ENCODE data around the gene BRINP2. TPM values are rescaled to one million over a fixed set of nuclear protein-coding genes. Genes with fewer than 3 reads are reported as not detected.

Gene BRINP2
- total and polyA plus RNA-seq, 3 experiments from 2014 or later, result not detected

DNA sequence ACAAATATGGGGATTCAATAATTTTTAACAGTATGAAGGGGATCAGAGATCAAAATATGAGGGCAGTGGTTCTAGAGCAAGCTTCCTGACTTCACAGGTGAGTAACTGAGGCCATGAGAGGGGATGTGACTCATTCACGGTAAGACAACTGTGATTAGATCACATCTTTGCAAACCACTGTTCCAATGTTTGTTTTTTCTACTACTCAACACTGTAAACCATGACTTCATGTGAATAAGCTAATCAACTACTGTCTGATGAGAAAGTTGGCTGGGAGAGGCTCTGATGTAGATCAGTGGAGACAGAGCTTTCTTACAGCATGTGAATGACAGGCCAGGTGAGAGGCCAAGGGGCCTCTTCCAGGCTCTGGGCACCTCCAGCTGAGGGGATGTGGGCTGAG is 84.7 kb downstream of the BRINP2 start:
- DNase-seq, result no peak
- no peak overlapping the region for H3K27ac Mint-ChIP-seq
- H3K27me3 Mint-ChIP-seq, result no peaks in the 10 kb centered on the region
- Histone ChIP-seq H3K9me3 (ENCODE audit: low read length) (no peaks in the 10 kb centered on the region), H3K27me3 (ENCODE audit: insufficient read depth, low read length, poor library complexity, severe bottlenecking) (no peaks in the 10 kb centered on the region), H3K36me3 (ENCODE audit: insufficient read depth, low read length) (no peaks in the 10 kb centered on the region), H3K4me3 (ENCODE audit: low read length) (no peak overlapping the region), H3K27ac (ENCODE audit: low read depth, low read length) (no peak overlapping the region), H3K4me1 (ENCODE audit: insufficient read depth, low read length) (no peaks in the 10 kb centered on the region)
- no peaks in the 10 kb centered on the region for H3K4me1 Mint-ChIP-seq
- peaks cover 0 to 12% (median 2%) of the 10 kb centered on the region in 5 donors for H3K9me3 Mint-ChIP-seq
- H3K36me3 Mint-ChIP-seq, result no peaks in the 10 kb centered on the region
- no peak overlapping the region for H3K4me3 Mint-ChIP-seq
- CTCF ChIA-PET, result no interaction called here
- POLR2A ChIA-PET, result no interaction called here

DNA sequence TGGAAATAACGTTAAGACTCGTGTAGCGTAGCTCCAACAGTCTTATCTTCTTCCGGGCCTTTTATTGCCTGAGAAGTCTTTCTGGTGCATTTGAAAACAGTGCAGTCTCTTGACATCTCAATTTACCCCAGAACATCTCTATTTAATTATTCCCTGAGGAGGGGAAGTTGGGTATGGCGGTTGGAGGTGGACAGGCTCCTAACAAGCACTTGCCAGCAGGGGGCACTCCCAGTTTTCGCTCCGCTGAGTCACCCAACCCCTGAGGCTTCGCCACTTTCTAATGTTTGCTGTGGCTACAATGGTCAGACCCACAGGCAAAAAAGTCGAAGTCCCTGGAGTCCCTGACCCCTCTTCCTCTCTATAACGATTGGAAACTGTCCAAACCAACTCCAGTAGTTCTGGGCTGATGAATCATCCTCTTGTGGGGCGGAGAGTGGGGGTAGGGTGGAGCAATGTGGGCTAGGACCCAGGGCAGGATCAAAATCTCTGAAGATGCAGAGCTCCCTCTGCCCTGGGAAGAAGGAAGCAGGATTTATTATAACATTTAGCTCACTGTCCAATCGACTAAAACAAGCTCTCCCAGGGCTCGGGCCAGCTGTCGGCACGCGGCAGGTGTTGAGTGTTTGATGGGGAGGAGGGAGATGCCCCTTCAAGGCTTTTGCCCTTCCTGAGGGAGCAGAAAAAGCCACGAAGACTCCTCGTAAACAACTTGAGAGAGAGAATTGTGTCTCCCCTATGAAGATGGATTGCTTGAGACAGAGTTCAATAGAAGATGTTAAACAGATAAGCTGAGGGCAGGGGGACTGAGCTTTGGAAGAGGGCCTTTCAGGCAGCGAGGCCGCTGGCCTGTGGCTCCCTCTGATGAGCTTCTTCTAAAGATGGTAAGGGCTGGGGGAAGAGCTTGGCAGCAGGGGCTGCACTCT is 85.7 kb downstream of the BRINP2 start:
- Histone ChIP-seq H3K4me1 (ENCODE audit: insufficient read depth, low read length) (no peaks in the 10 kb centered on the region), H3K9me3 (ENCODE audit: low read length) (no peaks in the 10 kb centered on the region), H3K27me3 (ENCODE audit: insufficient read depth, low read length, poor library complexity, severe bottlenecking) (no peaks in the 10 kb centered on the region), H3K27ac (ENCODE audit: low read depth, low read length) (no peak overlapping the region), H3K36me3 (ENCODE audit: insufficient read depth, low read length) (no peaks in the 10 kb centered on the region), H3K4me3 (ENCODE audit: low read length) (no peak overlapping the region)
- Mint-ChIP-seq H3K4me1 (no peaks in the 10 kb centered on the region), H3K9me3 (peaks cover 0 to 10% (median 2%) of the 10 kb centered on the region in 5 donors), H3K27me3 (no peaks in the 10 kb centered on the region), H3K27ac (no peak overlapping the region), H3K4me3 (no peak overlapping the region), H3K36me3 (no peaks in the 10 kb centered on the region)
- no peak for DNase-seq
- ChIA-PET POLR2A (no interaction called here), CTCF (no interaction called here)

DNA sequence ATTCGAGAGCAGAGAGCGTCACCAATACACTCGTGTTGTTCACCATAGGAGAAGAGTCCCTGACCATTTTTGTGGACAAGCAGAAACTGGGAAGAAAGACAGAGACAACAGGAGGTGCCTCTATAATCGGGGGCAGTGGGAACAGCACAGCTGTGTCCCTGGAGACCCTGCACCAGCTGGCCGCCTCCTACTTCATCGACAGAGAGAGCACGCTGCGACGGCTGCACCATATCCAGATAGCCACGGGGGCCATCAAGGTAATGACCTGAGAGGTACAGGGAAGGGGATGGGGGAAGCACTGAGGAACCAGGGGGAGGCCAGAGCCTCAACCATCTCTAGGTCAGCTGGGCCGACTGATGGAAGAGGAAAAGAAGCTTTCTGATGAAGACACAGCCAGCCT is 86.4 kb downstream of the BRINP2 start:
- peaks cover 0 to 10% (median 2%) of the 10 kb centered on the region in 5 donors for H3K9me3 Mint-ChIP-seq
- Histone ChIP-seq H3K27ac (ENCODE audit: low read depth, low read length) (no peak overlapping the region), H3K27me3 (ENCODE audit: insufficient read depth, low read length, poor library complexity, severe bottlenecking) (no peaks in the 10 kb centered on the region), H3K4me3 (ENCODE audit: low read length) (no peak overlapping the region), H3K9me3 (ENCODE audit: low read length) (no peaks in the 10 kb centered on the region), H3K36me3 (ENCODE audit: insufficient read depth, low read length) (no peaks in the 10 kb centered on the region), H3K4me1 (ENCODE audit: insufficient read depth, low read length) (no peaks in the 10 kb centered on the region)
- CTCF ChIA-PET, result no interaction called here
- H3K27me3 Mint-ChIP-seq, result no peaks in the 10 kb centered on the region
- no peaks in the 10 kb centered on the region for H3K36me3 Mint-ChIP-seq
- no peak overlapping the region for H3K27ac Mint-ChIP-seq
- no peak overlapping the region for H3K4me3 Mint-ChIP-seq
- POLR2A ChIA-PET, result no interaction called here
- no peaks in the 10 kb centered on the region for H3K4me1 Mint-ChIP-seq
- DNase-seq, result no peak

DNA sequence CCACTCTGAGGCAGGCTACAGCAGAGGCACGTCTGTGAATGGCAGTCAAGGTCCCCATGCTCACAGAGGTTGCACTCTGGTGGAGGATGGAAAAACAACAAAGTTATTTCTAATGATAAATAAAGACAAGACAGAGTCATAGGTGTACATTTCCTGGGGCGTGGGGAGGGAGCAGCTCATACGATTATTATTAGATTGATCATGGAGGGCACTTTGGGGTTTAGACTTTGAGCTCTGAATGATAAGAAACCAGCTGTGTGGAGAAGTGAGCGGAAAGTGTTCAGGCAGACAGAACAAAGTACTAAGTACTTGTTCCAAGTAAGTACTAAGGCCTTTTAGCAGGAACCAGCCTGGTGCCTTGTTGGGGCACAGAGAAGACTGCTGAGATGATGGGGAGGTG is 86.8 kb downstream of the BRINP2 start:
- Mint-ChIP-seq H3K4me3 (no peak overlapping the region), H3K9me3 (peaks cover 0 to 10% (median 2%) of the 10 kb centered on the region in 5 donors), H3K27ac (no peak overlapping the region), H3K27me3 (no peaks in the 10 kb centered on the region), H3K36me3 (no peaks in the 10 kb centered on the region), H3K4me1 (no peaks in the 10 kb centered on the region)
- DNase-seq, result no peak
- H3K36me3 ChIP-seq (ENCODE audit: insufficient read depth, low read length), result no peaks in the 10 kb centered on the region
- no peak overlapping the region for H3K27ac ChIP-seq (ENCODE audit: low read depth, low read length)
- POLR2A ChIA-PET, result no interaction called here
- CTCF ChIA-PET, result no interaction called here
- no peaks in the 10 kb centered on the region for H3K9me3 ChIP-seq (ENCODE audit: low read length)
- H3K4me3 ChIP-seq (ENCODE audit: low read length), result no peak overlapping the region
- no peaks in the 10 kb centered on the region for H3K27me3 ChIP-seq (ENCODE audit: insufficient read depth, low read length, poor library complexity, severe bottlenecking)
- no peaks in the 10 kb centered on the region for H3K4me1 ChIP-seq (ENCODE audit: insufficient read depth, low read length)

DNA sequence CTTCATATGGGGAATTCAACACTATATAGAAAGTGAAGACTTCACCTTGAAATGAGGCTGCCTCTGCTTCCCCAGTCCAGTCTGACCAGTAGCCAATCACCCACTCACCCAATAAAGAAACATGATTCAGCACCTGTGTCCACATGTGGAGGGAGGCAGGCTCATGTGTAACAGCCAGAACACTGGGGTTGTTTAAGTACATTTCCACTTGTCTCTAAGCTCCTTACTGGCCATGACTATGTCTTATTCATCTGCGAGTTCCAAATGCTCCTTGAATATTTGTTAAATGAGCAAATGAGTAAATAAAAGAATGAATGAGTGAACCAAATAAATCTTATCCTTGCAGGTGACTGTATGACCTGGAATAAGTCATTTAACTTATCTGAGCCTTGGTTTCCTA is 100.1 kb downstream of the BRINP2 start:
- Histone ChIP-seq H3K4me1 (ENCODE audit: insufficient read depth, low read length) (no peaks in the 10 kb centered on the region), H3K4me3 (ENCODE audit: low read length) (no peak overlapping the region), H3K27ac (ENCODE audit: low read depth, low read length) (no peak overlapping the region), H3K9me3 (ENCODE audit: low read length) (no peaks in the 10 kb centered on the region), H3K27me3 (ENCODE audit: insufficient read depth, low read length, poor library complexity, severe bottlenecking) (no peaks in the 10 kb centered on the region), H3K36me3 (ENCODE audit: insufficient read depth, low read length) (no peaks in the 10 kb centered on the region)
- Mint-ChIP-seq H3K4me1 (no peaks in the 10 kb centered on the region), H3K27me3 (peaks cover 0 to 2% of the 10 kb centered on the region in 2 donors), H3K27ac (no peak overlapping the region), H3K9me3 (peaks cover 0 to 7% (median 0%) of the 10 kb centered on the region in 5 donors), H3K4me3 (no peak overlapping the region), H3K36me3 (no peaks in the 10 kb centered on the region)
- CTCF ChIA-PET, result no interaction called here
- POLR2A ChIA-PET, result no interaction called here
- DNase-seq, result no peak

DNA sequence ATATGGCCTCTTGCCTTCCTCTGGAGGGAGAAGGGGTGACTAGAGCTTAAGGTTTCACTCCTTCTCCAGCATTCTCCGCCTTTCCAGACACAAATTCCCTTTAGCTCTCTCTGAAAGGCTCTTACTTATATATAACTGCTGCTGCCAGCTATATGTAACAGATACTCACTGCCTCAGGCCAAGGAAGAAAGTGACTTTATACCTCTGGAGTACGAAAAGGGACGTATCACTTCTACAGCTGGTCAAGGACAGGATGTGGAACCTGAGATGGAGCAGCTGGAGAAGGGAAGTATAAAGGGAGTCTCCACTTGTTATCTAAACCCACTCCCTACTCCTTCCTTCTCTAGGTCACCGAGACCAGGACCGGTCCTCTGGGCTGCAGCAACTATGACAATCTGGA is 102.4 kb downstream of the BRINP2 start:
- DNase-seq, result no peak
- Mint-ChIP-seq H3K4me1 (no peaks in the 10 kb centered on the region), H3K4me3 (no peak overlapping the region), H3K9me3 (peaks cover 0 to 5% (median 2%) of the 10 kb centered on the region in 5 donors), H3K27ac (no peak overlapping the region), H3K36me3 (no peaks in the 10 kb centered on the region), H3K27me3 (peaks cover 0 to 2% of the 10 kb centered on the region in 2 donors)
- H3K4me3 ChIP-seq (ENCODE audit: low read length), result no peak overlapping the region
- H3K36me3 ChIP-seq (ENCODE audit: insufficient read depth, low read length), result no peaks in the 10 kb centered on the region
- no peak overlapping the region for H3K27ac ChIP-seq (ENCODE audit: low read depth, low read length)
- ChIA-PET CTCF (no interaction called here), POLR2A (no interaction called here)
- no peaks in the 10 kb centered on the region for H3K9me3 ChIP-seq (ENCODE audit: low read length)
- H3K27me3 ChIP-seq (ENCODE audit: insufficient read depth, low read length, poor library complexity, severe bottlenecking), result no peaks in the 10 kb centered on the region
- H3K4me1 ChIP-seq (ENCODE audit: insufficient read depth, low read length), result no peaks in the 10 kb centered on the region

DNA sequence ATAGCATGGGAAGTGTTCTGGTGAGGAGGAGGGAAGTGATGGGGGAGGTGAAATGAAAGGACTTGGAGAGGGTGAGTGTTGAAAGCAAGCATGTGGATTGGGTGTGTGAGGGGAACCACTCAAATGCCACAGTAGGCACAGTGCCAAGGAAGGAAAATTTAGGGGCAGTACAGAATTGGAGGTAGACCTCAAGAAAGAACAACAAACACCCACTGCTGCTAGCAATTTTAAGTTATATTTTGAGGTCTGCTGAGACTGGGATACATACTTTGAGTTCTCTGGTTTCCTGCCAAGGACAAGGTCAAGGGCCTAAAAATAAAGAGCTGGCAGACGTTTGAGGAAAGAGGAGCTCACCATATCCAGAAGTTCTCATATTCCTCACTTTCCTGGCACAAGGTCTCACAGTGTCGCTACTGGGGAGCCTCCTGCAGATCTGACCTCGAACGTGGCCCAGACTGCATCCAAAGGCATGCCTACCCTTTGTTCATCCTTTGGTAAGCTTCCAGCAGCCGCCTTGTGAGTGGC is 104.0 kb downstream of the BRINP2 start:
- Histone ChIP-seq H3K27ac (ENCODE audit: low read depth, low read length) (no peak overlapping the region), H3K4me1 (ENCODE audit: insufficient read depth, low read length) (no peaks in the 10 kb centered on the region), H3K9me3 (ENCODE audit: low read length) (no peaks in the 10 kb centered on the region), H3K27me3 (ENCODE audit: insufficient read depth, low read length, poor library complexity, severe bottlenecking) (no peaks in the 10 kb centered on the region), H3K36me3 (ENCODE audit: insufficient read depth, low read length) (no peaks in the 10 kb centered on the region), H3K4me3 (ENCODE audit: low read length) (no peak overlapping the region)
- ChIA-PET CTCF (no interaction called here), POLR2A (no interaction called here)
- H3K9me3 Mint-ChIP-seq, result peaks cover 0 to 8% (median 2%) of the 10 kb centered on the region in 5 donors
- H3K36me3 Mint-ChIP-seq, result no peaks in the 10 kb centered on the region
- H3K27me3 Mint-ChIP-seq, result peaks cover 0 to 2% of the 10 kb centered on the region in 2 donors
- DNase-seq, result no peak
- no peak overlapping the region for H3K4me3 Mint-ChIP-seq
- H3K27ac Mint-ChIP-seq, result no peak overlapping the region
- no peaks in the 10 kb centered on the region for H3K4me1 Mint-ChIP-seq

DNA sequence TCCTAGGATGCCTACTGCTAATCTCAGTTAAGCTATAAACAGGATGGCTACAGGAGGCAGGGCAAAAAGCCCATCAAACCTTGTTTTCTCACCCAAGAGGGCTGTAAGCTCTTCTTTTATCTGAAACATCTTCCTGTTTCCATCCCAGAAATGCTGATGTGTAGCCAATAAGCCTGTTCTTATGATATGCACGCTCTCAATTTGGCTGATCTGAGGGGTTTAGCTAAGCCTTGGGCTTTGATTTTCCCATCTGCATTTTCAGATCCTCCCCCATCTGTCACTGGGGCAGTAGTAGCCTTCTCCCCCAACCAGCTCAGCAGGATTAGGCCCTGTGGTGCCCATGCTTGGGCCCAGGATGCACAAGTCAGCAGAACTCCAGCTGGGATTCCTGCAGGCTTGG is 105.0 kb downstream of the BRINP2 start:
- no peak for DNase-seq
- no peak overlapping the region for H3K27ac Mint-ChIP-seq
- H3K27me3 ChIP-seq (ENCODE audit: insufficient read depth, low read length, poor library complexity, severe bottlenecking), result no peaks in the 10 kb centered on the region
- H3K27me3 Mint-ChIP-seq, result peaks cover 0 to 2% of the 10 kb centered on the region in 2 donors
- no peaks in the 10 kb centered on the region for H3K36me3 Mint-ChIP-seq
- H3K4me3 Mint-ChIP-seq, result no peak overlapping the region
- H3K4me3 ChIP-seq (ENCODE audit: low read length), result no peak overlapping the region
- POLR2A ChIA-PET, result no interaction called here
- H3K27ac ChIP-seq (ENCODE audit: low read depth, low read length), result no peak overlapping the region
- H3K36me3 ChIP-seq (ENCODE audit: insufficient read depth, low read length), result no peaks in the 10 kb centered on the region
- no peaks in the 10 kb centered on the region for H3K4me1 ChIP-seq (ENCODE audit: insufficient read depth, low read length)
- CTCF ChIA-PET, result no interaction called here
- no peaks in the 10 kb centered on the region for H3K9me3 ChIP-seq (ENCODE audit: low read length)
- no peaks in the 10 kb centered on the region for H3K4me1 Mint-ChIP-seq
- H3K9me3 Mint-ChIP-seq, result peaks cover 0 to 10% (median 2%) of the 10 kb centered on the region in 5 donors
